ENCODE results near the gene NRG3.

Gene NRG3

GRCh38 chr10:82827901-82828300, 952.9 kb downstream of the NRG3 start:
- TF ChIP-seq SPI1 (IDR thresholded peaks at IDR 0.05; ENCODE audit: borderline replicate concordance, low read depth): no peak

DNA sequence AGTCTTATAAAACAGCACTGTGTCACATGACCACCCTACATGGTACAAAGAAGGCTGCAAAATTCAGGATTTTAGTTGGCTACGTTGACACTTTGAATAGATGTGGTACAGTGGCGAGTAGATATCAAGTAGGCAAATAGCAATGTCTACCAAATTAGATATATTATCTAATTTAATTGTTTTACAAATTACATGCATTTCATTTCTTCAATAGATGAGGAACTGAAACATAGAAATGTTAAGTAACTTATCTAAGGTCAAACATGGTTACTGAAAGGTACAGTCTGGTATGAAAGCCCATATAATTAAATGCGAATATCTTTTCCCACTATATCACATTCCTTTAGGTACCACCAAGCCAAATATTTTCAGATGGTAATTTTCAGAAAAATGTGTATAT, 972.2 kb downstream of the NRG3 start:
- H3K27ac ChIP-seq (replicated peaks): no peak overlapping the region
- H3K4me3 ChIP-seq (replicated peaks; ENCODE audit: insufficient read depth, low read length): no peak overlapping the region
- TF ChIP-seq GABPA (IDR thresholded peaks at IDR 0.05; ENCODE audit: low read depth) (no peak), SPI1 (IDR thresholded peaks at IDR 0.05; ENCODE audit: borderline replicate concordance, low read depth) (no peak), POLR2AphosphoS5 (IDR thresholded peaks at IDR 0.05; ENCODE audit: low read depth) (no peak)
- TF ChIP-seq, protein P1, sequence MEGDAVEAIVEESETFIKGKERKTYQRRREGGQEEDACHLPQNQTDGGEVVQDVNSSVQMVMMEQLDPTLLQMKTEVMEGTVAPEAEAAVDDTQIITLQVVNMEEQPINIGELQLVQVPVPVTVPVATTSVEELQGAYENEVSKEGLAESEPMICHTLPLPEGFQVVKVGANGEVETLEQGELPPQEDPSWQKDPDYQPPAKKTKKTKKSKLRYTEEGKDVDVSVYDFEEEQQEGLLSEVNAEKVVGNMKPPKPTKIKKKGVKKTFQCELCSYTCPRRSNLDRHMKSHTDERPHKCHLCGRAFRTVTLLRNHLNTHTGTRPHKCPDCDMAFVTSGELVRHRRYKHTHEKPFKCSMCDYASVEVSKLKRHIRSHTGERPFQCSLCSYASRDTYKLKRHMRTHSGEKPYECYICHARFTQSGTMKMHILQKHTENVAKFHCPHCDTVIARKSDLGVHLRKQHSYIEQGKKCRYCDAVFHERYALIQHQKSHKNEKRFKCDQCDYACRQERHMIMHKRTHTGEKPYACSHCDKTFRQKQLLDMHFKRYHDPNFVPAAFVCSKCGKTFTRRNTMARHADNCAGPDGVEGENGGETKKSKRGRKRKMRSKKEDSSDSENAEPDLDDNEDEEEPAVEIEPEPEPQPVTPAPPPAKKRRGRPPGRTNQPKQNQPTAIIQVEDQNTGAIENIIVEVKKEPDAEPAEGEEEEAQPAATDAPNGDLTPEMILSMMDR (IDR thresholded peaks at IDR 0.05; ENCODE audit: insufficient read depth, low read length): no peak
- TF ChIP-seq, protein P2, sequence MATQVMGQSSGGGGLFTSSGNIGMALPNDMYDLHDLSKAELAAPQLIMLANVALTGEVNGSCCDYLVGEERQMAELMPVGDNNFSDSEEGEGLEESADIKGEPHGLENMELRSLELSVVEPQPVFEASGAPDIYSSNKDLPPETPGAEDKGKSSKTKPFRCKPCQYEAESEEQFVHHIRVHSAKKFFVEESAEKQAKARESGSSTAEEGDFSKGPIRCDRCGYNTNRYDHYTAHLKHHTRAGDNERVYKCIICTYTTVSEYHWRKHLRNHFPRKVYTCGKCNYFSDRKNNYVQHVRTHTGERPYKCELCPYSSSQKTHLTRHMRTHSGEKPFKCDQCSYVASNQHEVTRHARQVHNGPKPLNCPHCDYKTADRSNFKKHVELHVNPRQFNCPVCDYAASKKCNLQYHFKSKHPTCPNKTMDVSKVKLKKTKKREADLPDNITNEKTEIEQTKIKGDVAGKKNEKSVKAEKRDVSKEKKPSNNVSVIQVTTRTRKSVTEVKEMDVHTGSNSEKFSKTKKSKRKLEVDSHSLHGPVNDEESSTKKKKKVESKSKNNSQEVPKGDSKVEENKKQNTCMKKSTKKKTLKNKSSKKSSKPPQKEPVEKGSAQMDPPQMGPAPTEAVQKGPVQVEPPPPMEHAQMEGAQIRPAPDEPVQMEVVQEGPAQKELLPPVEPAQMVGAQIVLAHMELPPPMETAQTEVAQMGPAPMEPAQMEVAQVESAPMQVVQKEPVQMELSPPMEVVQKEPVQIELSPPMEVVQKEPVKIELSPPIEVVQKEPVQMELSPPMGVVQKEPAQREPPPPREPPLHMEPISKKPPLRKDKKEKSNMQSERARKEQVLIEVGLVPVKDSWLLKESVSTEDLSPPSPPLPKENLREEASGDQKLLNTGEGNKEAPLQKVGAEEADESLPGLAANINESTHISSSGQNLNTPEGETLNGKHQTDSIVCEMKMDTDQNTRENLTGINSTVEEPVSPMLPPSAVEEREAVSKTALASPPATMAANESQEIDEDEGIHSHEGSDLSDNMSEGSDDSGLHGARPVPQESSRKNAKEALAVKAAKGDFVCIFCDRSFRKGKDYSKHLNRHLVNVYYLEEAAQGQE (IDR thresholded peaks at IDR 0.05; ENCODE audit: insufficient replicate concordance, low read depth): no peak
- DNase-seq (ENCODE audit: low read depth in 1 of 2, low spot score in 1 of 2): no peak
- no peaks in the 10 kb centered on the region for H3K27me3 ChIP-seq (ENCODE audit: insufficient read depth, poor library complexity, severe bottlenecking)

More at GRCh38 chr10:82827901-82828300, 952.9 kb downstream of the NRG3 start:
- no peak overlapping the region for H3K4me3 ChIP-seq (replicated peaks; ENCODE audit: insufficient read depth, low read length)
- no peaks in the 10 kb centered on the region for H3K27me3 ChIP-seq (ENCODE audit: insufficient read depth, poor library complexity, severe bottlenecking)
- no peak for DNase-seq (ENCODE audit: low read depth in 1 of 2, low spot score in 1 of 2)
- no peak overlapping the region for H3K27ac ChIP-seq (replicated peaks)

- TF ChIP-seq, protein P1 (IDR thresholded peaks at IDR 0.05; ENCODE audit: insufficient read depth, low read length): no peak
- TF ChIP-seq GABPA (IDR thresholded peaks at IDR 0.05; ENCODE audit: low read depth) (no peak), POLR2AphosphoS5 (IDR thresholded peaks at IDR 0.05; ENCODE audit: low read depth) (no peak), SPI1 (IDR thresholded peaks at IDR 0.05; ENCODE audit: borderline replicate concordance, low read depth) (no peak)
- TF ChIP-seq, protein P2 (IDR thresholded peaks at IDR 0.05; ENCODE audit: insufficient replicate concordance, low read depth): no peak
- no peak for DNase-seq (ENCODE audit: low read depth in 1 of 2, low spot score in 1 of 2)
- no peak overlapping the region for H3K4me3 ChIP-seq (replicated peaks; ENCODE audit: insufficient read depth, low read length)
- no peaks in the 10 kb centered on the region for H3K27me3 ChIP-seq (ENCODE audit: insufficient read depth, poor library complexity, severe bottlenecking)
- H3K27ac ChIP-seq (replicated peaks): no peak overlapping the region
Observed at GRCh38 chr10:82850191-82850590, 975.2 kb downstream of the NRG3 start.

DNA sequence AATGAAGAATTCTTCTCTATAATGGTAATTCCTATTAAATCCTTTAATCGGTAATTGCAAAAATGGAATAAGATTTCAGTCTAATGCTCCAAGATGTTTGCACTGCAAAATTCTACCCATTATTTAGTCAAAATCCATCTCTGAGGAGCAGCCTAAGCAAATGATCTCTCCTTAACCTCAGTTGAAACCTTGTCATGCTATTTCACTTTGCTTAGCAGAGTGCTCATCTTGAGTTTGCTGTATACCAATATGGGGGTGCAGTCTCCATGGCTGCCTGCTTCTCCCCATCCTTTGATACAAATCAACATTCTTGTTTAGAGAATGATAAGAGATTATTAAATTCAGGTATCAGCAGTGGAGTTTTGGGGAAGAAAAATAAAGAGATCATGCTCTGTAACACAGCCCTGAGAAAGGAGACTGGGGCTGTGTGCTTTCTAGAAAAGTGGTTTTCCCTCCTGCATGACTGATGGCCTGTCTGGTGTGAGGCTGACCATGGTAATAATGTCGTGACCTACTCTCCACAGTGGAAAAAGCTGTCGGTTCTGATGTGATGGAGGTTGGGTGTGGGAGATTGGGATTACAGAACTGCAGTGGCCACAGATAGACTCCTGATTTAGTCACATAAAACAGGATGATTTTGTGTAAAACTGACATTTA, 982.1 kb downstream of the NRG3 start:
- H3K27me3 ChIP-seq (ENCODE audit: insufficient read depth, poor library complexity, severe bottlenecking): no peaks in the 10 kb centered on the region
- TF ChIP-seq, protein P2 (IDR thresholded peaks at IDR 0.05; ENCODE audit: insufficient replicate concordance, low read depth): no peak
- TF ChIP-seq GABPA (IDR thresholded peaks at IDR 0.05; ENCODE audit: low read depth) (no peak), SPI1 (IDR thresholded peaks at IDR 0.05; ENCODE audit: borderline replicate concordance, low read depth) (no peak), POLR2AphosphoS5 (IDR thresholded peaks at IDR 0.05; ENCODE audit: low read depth) (no peak)
- TF ChIP-seq, protein P1 (IDR thresholded peaks at IDR 0.05; ENCODE audit: insufficient read depth, low read length): no peak
- H3K4me3 ChIP-seq (replicated peaks; ENCODE audit: insufficient read depth, low read length): no peak overlapping the region
- DNase-seq (ENCODE audit: low read depth in 1 of 2, low spot score in 1 of 2): no peak
- no peak overlapping the region for H3K27ac ChIP-seq (replicated peaks)
